GM23248 (cell line): ENCODE measurements around the gene ELMO1.

ENCODE experiments used
- EZH2 ChIP-seq: fragments of 200-600 bp; sonication (generic); IDR thresholded peaks from 2 replicates; pipeline ENCODE4 v1.6.1; 2018; ENCODE audit warnings: antibody characterized with exemption, mild to moderate bottlenecking; ENCODE audit not compliant: insufficient read depth, poor library complexity, severe bottlenecking
- EZH2phosphoT487 ChIP-seq: fragments of 200-600 bp; sonication (generic); IDR thresholded peaks from 2 replicates; pipeline ENCODE4 v1.6.1; 2018; ENCODE audit warnings: antibody characterized with exemption, moderate library complexity, mild to moderate bottlenecking, low read depth; ENCODE audit not compliant: insufficient read depth

DNA sequence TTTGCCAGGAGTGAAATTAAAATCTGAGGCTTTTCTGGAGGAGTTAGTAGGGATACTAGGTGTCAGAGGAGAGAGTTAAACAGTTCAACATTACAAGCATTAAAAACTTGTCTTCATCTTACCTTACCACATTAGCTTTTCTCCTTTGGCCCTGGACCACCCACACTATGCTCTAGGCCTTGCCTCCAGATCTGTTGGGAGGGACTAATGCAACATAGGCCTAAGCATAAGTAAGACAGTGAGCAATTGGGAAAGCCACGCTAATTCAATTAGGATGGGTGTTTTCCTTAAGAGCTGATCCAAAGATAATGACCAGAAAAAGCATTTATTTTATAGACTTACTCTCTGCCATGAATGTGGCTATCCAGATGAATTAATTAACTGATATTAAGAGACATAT, 158.9 kb downstream of the ELMO1 start:
- no peak for TF ChIP-seq EZH2phosphoT487
- no peak for TF ChIP-seq EZH2
